Loucy (cell line): ENCODE results near the gene RNF32.

Source experiments
- H2AFZ ChIP-seq: fragments of 200-600 bp; sonication (generic); 2 replicates; pipeline ENCODE4 v1.6.0; 2016; ENCODE audit warnings: antibody characterized with exemption, mild to moderate bottlenecking, low read length, moderate library complexity
- H3F3A ChIP-seq: fragments of 200-600 bp; 2 replicates; pipeline ENCODE4 v1.6.0; 2016; ENCODE audit warnings: antibody characterized with exemption, low read depth, mild to moderate bottlenecking
- H3K27me3 ChIP-seq: fragments of 200-600 bp; sonication (generic); 2 replicates; pipeline ENCODE4 v1.6.1; 2014; ENCODE audit warnings: low read length, mild to moderate bottlenecking; ENCODE audit not compliant: insufficient read depth, poor library complexity, severe bottlenecking
- H3K36me3 ChIP-seq: fragments of 200-600 bp; sonication (generic); 2 replicates; pipeline ENCODE4 v1.6.1; 2016; ENCODE audit warnings: low read length; ENCODE audit not compliant: insufficient read depth
- H3K4me1 ChIP-seq: fragments of 200-600 bp; sonication (generic); 2 replicates; pipeline ENCODE4 v1.5.1; 2014; ENCODE audit warnings: low read length, mild to moderate bottlenecking; ENCODE audit not compliant: insufficient read depth, poor library complexity, severe bottlenecking
- H3K4me2 ChIP-seq: fragments of 200-600 bp; sonication (generic); 2 replicates; pipeline ENCODE4 v1.6.0; 2014; ENCODE audit warnings: antibody characterized with exemption, low read length, low read depth, mild to moderate bottlenecking; ENCODE audit not compliant: poor library complexity, severe bottlenecking
- H3K4me3 ChIP-seq: fragments of 200-600 bp; sonication (generic); 2 replicates; pipeline ENCODE4 v1.5.1; 2014; ENCODE audit warnings: low read length, mild to moderate bottlenecking, mixed read lengths; ENCODE audit not compliant: poor library complexity, severe bottlenecking
- H3K79me2 ChIP-seq: fragments of 200-600 bp; sonication (generic); 2 replicates; pipeline ENCODE4 v1.6.1; 2014; ENCODE audit warnings: low read length; ENCODE audit not compliant: insufficient read depth
- H3K9ac ChIP-seq: fragments of 200-600 bp; sonication (generic); 2 replicates; pipeline ENCODE4 v1.6.0; 2014; ENCODE audit warnings: mild to moderate bottlenecking, low read depth, low read length, moderate library complexity; ENCODE audit not compliant: poor library complexity, severe bottlenecking
- H3K9me2 ChIP-seq: fragments of 200-600 bp; sonication (generic); replicated peaks from 2 replicates; pipeline ENCODE4 v1.6.1; 2016; ENCODE audit warnings: low read depth, low read length, mixed read lengths
- H3K9me3 ChIP-seq: fragments of 200-600 bp; sonication (generic); 2 replicates; pipeline ENCODE4 v1.6.1; 2014; ENCODE audit warnings: mild to moderate bottlenecking, antibody characterized with exemption, low read length, low read depth; ENCODE audit not compliant: insufficient read depth
- H4K20me1 ChIP-seq: fragments of 200-600 bp; sonication (generic); 2 replicates; pipeline ENCODE4 v1.6.0; 2014; ENCODE audit warnings: antibody characterized with exemption, low read length, mild to moderate bottlenecking; ENCODE audit not compliant: insufficient read depth, poor library complexity, severe bottlenecking
- EZH2phosphoT487 ChIP-seq: fragments of 200-600 bp; IDR thresholded peaks from 2 replicates; pipeline ENCODE4 v1.6.1; 2018; ENCODE audit warnings: antibody characterized with exemption, mild to moderate bottlenecking, moderate library complexity, borderline replicate concordance
- TF ChIP-seq, protein P1 (sequence below): fragments of 200-600 bp; sonication (generic); conservative IDR thresholded peaks from 2 replicates; pipeline ENCODE4 v1.5.1; 2014; ENCODE audit warnings: mild to moderate bottlenecking, antibody characterized with exemption, low read length

The RNF32 gene

GRCh38 chr7:156682928-156683327 lies 42.4 kb downstream of the RNF32 start:
- no peaks in the 10 kb centered on the region for H3K9me2 ChIP-seq
- no peak overlapping the region for H3K9ac ChIP-seq
- H3K4me3 ChIP-seq, result no peak overlapping the region
- H3K4me2 ChIP-seq, result no peak overlapping the region
- H3K4me1 ChIP-seq, result no peaks in the 10 kb centered on the region
- H2AFZ ChIP-seq, result no peak overlapping the region
- peaks cover 42% of the 10 kb centered on the region; the same call in 1 of the 2 replicates for H3K36me3 ChIP-seq
- no peaks in the 10 kb centered on the region for H4K20me1 ChIP-seq
- no peaks in the 10 kb centered on the region for H3K79me2 ChIP-seq
- no peaks in the 10 kb centered on the region for H3K27me3 ChIP-seq
- H3K9me3 ChIP-seq, result no peaks in the 10 kb centered on the region
- TF ChIP-seq, protein P1, sequence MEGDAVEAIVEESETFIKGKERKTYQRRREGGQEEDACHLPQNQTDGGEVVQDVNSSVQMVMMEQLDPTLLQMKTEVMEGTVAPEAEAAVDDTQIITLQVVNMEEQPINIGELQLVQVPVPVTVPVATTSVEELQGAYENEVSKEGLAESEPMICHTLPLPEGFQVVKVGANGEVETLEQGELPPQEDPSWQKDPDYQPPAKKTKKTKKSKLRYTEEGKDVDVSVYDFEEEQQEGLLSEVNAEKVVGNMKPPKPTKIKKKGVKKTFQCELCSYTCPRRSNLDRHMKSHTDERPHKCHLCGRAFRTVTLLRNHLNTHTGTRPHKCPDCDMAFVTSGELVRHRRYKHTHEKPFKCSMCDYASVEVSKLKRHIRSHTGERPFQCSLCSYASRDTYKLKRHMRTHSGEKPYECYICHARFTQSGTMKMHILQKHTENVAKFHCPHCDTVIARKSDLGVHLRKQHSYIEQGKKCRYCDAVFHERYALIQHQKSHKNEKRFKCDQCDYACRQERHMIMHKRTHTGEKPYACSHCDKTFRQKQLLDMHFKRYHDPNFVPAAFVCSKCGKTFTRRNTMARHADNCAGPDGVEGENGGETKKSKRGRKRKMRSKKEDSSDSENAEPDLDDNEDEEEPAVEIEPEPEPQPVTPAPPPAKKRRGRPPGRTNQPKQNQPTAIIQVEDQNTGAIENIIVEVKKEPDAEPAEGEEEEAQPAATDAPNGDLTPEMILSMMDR, result no peak
- TF ChIP-seq EZH2phosphoT487, result no peak
- no peaks in the 10 kb centered on the region for H3F3A ChIP-seq

DNA sequence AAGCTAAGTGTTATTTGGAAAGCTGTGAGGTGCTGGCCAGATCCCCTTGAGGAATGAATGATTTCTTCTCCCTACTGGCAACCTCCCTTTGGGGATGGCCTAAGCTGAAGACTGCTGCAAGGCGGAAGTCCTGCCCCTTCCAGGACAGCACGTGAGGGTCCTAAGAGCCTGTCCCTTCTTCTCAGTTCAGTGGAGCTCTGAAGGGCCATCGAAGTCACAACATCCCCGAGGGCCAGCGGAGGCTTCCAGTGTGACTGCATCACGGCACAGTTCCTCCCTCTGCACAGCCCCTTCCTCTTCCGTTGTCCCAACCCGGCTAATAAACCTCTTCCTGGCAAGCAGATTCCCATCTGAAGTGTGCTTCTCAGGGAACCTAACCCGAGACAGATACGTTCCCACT lies 43.7 kb downstream of the RNF32 start:
- Histone ChIP-seq H3K4me3 (no peak overlapping the region), H4K20me1 (no peaks in the 10 kb centered on the region), H3K4me1 (no peaks in the 10 kb centered on the region), H3K36me3 (peaks cover 29% of the 10 kb centered on the region; the same call in 1 of the 2 replicates), H3F3A (no peaks in the 10 kb centered on the region), H3K4me2 (no peak overlapping the region), H3K9ac (no peak overlapping the region), H3K79me2 (no peaks in the 10 kb centered on the region), H3K9me3 (no peaks in the 10 kb centered on the region), H3K9me2 (no peaks in the 10 kb centered on the region), H2AFZ (no peak overlapping the region), H3K27me3 (no peaks in the 10 kb centered on the region)
- TF ChIP-seq, protein P1, result no peak
- no peak for TF ChIP-seq EZH2phosphoT487

DNA sequence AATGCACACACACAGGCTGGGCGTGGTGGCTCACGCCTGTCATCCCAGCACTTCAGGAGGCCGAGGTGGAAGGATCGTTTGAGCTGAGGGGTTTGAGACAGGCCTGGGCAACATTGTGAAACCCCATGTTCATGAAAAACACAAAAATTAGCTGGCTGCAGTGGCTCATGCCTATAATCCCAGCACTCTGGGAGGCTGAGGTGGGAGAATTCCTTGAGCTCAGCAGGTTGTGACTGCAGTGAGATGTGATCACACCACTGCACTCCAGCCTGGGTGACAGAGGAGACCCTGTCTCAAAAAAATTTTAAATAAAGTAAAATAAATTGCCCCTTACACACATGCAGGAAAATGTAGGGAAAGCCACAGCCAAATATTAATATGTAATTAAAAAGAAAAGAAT lies 44.1 kb downstream of the RNF32 start:
- no peak overlapping the region for H3K4me2 ChIP-seq
- no peak overlapping the region for H3K9ac ChIP-seq
- H3K4me3 ChIP-seq, result no peak overlapping the region
- H3K4me1 ChIP-seq, result no peaks in the 10 kb centered on the region
- no peaks in the 10 kb centered on the region for H4K20me1 ChIP-seq
- no peaks in the 10 kb centered on the region for H3K9me2 ChIP-seq
- H3K9me3 ChIP-seq, result no peaks in the 10 kb centered on the region
- peaks cover 27% of the 10 kb centered on the region; the same call in 1 of the 2 replicates for H3K36me3 ChIP-seq
- H2AFZ ChIP-seq, result no peak overlapping the region
- TF ChIP-seq, protein P1, result no peak
- no peak for TF ChIP-seq EZH2phosphoT487
- H3F3A ChIP-seq, result no peaks in the 10 kb centered on the region
- no peaks in the 10 kb centered on the region for H3K27me3 ChIP-seq
- no peaks in the 10 kb centered on the region for H3K79me2 ChIP-seq
